ENCODE results near the gene GRID1.

- TF ChIP-seq, protein P1, sequence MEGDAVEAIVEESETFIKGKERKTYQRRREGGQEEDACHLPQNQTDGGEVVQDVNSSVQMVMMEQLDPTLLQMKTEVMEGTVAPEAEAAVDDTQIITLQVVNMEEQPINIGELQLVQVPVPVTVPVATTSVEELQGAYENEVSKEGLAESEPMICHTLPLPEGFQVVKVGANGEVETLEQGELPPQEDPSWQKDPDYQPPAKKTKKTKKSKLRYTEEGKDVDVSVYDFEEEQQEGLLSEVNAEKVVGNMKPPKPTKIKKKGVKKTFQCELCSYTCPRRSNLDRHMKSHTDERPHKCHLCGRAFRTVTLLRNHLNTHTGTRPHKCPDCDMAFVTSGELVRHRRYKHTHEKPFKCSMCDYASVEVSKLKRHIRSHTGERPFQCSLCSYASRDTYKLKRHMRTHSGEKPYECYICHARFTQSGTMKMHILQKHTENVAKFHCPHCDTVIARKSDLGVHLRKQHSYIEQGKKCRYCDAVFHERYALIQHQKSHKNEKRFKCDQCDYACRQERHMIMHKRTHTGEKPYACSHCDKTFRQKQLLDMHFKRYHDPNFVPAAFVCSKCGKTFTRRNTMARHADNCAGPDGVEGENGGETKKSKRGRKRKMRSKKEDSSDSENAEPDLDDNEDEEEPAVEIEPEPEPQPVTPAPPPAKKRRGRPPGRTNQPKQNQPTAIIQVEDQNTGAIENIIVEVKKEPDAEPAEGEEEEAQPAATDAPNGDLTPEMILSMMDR (IDR thresholded peaks at IDR 0.05; ENCODE audit: insufficient read depth, low read depth, low read length): no peak
- no peak for TF ChIP-seq EZH2 (IDR thresholded peaks at IDR 0.05; ENCODE audit: insufficient read depth, low read length)
Measured at GRCh38 chr10:85665078-85665477, 701.5 kb downstream of the GRID1 start.
